GM21737 (cell line): Measurements from ENCODE around the gene OR8B3.

ENCODE experiments used
- ATAC-seq: cut with Tn5 transposase; IDR thresholded peaks from one replicate; pipeline ENCODE4 v1.9.1; 2021; ENCODE audit warnings: mild to moderate bottlenecking, moderate library complexity; ENCODE audit not compliant: unreplicated experiment

OR8B3 gene

DNA sequence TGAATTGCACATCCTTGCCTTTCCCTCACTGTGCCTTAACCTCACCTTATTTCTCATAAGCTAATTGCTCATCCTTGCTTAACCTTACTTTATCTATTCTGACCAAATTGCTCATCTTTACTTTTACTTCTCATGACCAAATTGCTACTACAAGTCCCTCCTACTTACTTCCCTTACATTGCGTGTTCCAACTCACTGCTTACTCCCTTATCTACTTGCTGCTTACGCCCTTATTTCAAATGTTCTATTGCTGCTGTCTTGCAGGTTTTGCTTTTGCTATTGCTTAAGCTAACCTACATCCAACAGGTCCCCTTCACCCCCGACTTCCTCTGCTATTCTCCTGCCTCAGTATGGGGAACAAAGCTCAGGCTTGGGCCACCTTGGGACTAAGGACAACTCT, 22.5 kb downstream of the OR8B3 start:
- ATAC-seq: no peak

GRCh38 chr11:124359566-124359965, 39.3 kb downstream of the OR8B3 start:
- no peak for ATAC-seq

DNA sequence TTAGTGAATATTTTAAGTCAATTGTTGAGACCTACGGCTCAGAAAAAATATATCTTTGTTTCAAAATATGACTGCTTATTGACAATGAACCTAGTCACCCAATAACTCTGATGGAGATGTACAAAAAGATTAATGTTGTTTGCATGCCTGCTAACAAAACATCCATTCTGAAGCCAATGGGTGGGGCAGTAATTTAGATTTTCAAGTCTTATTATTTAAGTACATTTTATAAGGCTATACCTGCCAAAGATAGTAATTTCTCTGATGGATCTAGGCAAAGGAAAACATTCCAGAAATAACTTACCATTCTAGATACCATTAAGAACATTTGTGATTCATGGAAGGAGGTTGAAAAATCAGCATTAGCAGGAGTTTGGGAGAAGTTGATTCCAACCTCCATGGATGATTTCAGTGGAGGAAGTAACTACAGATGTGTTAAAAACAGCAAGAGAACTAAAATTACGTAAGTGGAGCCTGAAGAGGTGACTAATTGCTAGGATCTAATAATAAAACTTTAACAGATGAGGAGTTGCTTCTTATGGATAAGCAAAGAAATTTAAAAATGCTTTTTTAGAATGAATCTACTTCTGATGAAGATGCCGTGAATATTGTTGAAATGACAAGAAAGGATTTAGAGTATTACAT, 52.4 kb downstream of the OR8B3 start:
- ATAC-seq: no peak
